Hematopoietic multipotent progenitor cell treated with erythropoietin and hydrocortisone succinate and interleukin-3 and kit ligand, for 15 days (in vitro differentiated cells): ENCODE results near the gene HIVEP1.
A peak's percentile ranks its signal among the peaks of the same experiment; 100 is the strongest.
"Not testable (repeated sequence)": the region's sequence is repeated elsewhere in the genome, so short reads cannot be mapped to it uniquely, and the experiment has no call there.

Experiments
- DNase-seq: peaks from one replicate; pipeline ENCODE4 v3.0.0-alpha.2; 2015; ENCODE audit warnings: low spot score

HIVEP1 gene

DNA sequence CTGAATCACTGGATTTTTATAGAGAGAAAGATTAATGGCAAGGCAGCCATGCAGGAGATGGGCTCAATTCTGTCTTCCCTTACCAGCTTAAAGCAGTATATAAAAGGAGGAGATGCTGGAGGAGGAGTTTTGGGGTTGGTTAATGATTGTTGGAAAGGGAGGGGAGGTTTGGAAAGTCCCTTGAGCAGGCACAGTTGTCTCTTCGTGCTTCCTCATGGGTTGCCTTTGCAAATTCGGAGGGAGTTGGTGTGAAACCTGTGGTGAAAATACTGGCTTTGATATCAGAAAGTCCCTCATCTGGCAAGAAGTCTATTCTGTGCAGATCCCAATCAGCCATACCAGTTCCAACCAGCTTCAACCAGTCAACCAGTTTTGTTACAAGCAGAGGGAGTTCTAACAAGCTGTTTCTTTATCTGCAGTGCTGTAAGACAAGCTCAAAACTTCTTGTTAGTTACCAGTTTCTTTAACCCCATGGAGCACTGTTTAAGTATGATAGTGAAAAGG lies 107.0 kb downstream of the HIVEP1 start:
- no peak for DNase-seq

DNA sequence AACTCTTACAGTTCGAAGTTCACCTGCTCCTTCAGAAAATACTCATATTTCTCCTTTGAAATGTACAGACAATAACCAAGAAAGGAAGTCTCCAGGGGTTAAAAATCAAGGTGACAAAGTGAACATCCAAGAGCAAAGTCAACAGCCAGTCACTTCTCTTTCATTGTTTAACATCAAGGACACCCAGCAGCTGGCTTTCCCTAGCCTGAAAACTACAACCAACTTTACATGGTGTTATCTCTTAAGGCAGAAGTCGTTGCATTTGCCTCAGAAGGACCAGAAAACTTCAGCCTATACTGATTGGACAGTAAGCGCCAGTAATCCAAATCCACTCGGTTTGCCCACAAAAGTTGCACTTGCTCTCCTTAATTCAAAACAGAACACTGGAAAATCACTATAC lies 113.3 kb downstream of the HIVEP1 start:
- DNase-seq, result no peak

- DNase-seq, result no peak
These were observed 113.9 kb downstream of the HIVEP1 start for GRCh38 chr6:12126051-12126450.

DNA sequence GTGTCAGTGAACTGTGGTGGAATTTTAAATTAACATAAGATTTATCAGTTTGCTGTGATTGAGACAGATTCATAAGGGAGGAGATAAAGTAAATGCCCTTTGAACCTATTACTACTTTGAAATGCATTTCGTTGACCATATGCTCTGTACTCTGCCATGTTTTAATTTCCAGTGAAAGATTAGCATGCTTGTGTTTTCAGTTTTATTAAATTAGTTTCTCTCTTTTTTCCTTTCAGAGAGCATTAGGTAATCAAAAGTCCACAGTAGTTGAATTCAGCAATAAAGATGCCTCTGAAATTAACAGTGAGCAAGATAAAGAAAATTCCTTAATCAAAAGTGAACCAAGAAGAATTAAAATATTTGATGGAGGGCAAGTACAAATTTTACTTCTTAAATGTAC lies 117.4 kb downstream of the HIVEP1 start:
- no peak for DNase-seq

DNA sequence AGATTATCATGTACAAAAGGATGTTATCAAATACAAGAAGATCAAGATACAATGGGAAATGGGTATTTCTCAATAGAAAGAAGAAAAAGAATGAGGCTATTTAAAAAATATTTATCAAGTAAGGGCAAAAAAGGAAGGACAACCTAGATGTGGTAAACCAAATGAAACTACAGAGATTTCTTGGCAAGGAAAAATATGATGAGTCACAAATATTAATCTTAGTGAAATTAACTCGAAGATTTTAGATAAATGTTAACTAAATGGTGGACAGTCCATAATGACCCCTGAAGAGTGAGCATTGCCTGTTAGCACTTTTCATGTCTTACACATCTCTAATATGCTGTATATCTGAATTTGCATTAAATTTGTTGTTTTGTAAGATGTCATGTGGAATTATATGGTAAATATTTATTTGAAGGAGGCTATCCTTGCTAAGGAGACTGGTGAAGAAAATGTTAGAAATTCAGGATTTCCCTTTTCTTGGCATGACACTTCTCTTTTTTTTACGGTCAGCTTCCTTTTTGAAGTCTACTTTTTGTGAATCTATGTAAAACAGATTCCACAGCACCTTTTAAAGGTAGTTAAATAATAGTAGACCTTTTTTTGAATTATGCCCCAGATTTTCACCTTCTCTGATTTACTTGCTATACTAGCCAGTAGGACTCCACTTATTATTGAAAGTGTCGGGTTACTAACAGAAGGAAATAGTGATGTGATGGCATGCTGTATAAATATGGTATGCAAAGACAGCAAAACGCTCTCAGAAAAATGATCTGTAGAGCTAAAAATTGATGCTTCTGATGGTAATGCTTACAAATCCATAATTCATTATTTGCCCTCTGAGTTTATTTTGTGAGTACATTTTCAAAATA lies 120.5 kb downstream of the HIVEP1 start:
- DNase-seq, result no peak

- no peak for DNase-seq
These were observed 122.5 kb downstream of the HIVEP1 start for GRCh38 chr6:12134581-12134980.

DNA sequence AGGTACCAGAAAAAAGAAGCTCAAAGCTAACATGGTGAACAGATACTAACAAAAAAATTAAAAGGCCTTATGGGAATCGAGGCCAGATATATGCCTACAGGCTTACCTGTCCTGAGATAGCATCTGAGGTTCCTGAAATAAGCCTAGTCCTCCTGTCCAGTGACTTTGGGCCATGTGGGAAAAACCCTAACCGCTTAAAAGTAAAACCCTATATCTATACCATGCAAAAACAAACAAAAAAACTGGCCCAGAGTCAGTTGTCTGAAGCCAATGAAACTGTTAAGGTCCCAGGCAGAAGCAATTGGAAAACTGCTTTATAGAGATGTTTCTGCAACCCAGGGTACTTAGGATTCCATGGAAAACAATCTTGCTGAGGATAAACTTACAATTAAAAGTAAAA lies 122.9 kb downstream of the HIVEP1 start:
- no peak for DNase-seq

GRCh38 chr6:12136905-12137304 lies 124.8 kb downstream of the HIVEP1 start:
- no peak for DNase-seq

- peak; percentile 48 for DNase-seq
These were observed 125.4 kb downstream of the HIVEP1 start for GRCh38 chr6:12137480-12137879.

- no peak for DNase-seq
These were observed 126.3 kb downstream of the HIVEP1 start for GRCh38 chr6:12138381-12138780.

- DNase-seq, result no peak
These were observed 126.8 kb downstream of the HIVEP1 start for GRCh38 chr6:12138936-12139335.

DNA sequence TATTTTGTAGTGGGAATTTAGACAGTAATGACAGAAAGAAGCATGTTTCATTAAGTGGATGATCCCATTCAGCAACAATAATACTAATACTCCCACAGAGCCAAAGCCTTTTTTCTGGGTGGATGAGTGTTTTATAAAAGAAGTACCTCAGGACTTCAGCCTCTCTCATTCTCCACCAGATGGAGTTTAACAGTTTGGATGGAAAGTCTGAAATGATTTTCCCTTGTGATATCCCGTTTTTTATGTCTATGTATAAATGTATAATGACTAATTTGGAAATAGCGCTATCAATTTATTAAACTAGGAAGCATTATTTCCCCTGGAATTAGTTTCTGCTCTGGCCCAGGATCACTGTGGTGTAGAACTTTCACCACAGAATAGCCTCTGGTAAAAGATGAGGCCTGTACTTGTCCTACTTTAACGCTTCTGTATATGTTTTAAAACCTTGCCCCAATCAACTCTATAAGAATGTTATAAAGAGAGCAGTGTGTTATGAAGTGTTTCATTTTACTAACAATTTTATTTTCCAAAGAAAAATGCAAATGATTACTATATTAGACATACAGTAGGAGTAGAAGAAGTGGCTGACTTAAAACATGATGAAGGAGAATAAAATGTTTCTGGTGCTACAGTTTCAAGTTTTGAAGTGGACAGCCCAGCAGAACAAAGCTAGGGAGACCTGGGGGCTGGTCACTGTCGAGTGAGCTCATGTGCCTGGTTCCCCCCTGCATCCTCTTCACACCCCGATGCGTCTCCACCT lies 135.6 kb downstream of the HIVEP1 start:
- no peak for DNase-seq

DNA sequence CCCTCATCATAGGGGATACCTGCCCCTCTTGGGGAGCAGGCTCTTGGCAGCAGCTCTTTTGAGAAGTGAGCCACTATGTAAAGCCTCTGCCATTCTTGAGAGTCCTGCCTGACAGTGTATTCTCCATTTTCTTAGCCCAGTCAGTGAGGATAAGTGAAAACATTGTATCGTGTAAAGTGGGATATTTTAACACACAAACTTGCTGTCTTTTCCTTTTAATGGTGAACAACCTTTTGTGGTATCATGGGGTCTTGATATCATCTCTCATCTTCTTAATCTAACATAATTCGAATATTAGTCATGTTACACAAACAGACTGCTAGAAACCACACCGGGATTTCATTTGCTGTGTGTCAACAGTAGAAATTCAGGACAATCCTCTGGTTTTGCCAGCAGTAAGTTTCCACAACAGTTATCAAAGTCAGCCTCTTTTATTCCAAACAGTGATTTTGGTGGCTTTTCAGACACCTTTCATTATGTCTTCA lies 136.2 kb downstream of the HIVEP1 start:
- no peak for DNase-seq

GRCh38 chr6:12148841-12149240 lies 136.7 kb downstream of the HIVEP1 start:
- no peak for DNase-seq

- DNase-seq, result no peak
These were observed 137.9 kb downstream of the HIVEP1 start for GRCh38 chr6:12149944-12150510.

GRCh38 chr6:12150812-12151432 lies 138.8 kb downstream of the HIVEP1 start:
- no peak for DNase-seq

DNA sequence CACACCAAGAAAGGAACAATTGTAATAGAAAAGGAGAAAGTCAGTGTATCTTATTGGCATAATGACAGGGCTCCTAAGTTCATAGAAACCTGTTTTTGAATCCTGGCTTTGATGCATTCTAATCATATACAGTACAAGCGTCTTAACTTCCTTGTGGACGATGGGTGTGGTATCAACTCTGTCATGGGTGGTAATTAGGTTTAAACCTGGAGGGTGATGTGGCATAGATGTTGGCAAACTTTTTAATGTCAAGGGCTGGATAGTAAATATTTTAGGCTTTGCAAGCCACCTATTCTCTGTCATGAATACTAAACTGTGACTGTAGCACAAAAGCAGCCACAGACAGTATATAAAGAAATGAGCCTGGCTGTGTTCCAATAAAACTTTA lies 139.3 kb downstream of the HIVEP1 start:
- no peak for DNase-seq

DNA sequence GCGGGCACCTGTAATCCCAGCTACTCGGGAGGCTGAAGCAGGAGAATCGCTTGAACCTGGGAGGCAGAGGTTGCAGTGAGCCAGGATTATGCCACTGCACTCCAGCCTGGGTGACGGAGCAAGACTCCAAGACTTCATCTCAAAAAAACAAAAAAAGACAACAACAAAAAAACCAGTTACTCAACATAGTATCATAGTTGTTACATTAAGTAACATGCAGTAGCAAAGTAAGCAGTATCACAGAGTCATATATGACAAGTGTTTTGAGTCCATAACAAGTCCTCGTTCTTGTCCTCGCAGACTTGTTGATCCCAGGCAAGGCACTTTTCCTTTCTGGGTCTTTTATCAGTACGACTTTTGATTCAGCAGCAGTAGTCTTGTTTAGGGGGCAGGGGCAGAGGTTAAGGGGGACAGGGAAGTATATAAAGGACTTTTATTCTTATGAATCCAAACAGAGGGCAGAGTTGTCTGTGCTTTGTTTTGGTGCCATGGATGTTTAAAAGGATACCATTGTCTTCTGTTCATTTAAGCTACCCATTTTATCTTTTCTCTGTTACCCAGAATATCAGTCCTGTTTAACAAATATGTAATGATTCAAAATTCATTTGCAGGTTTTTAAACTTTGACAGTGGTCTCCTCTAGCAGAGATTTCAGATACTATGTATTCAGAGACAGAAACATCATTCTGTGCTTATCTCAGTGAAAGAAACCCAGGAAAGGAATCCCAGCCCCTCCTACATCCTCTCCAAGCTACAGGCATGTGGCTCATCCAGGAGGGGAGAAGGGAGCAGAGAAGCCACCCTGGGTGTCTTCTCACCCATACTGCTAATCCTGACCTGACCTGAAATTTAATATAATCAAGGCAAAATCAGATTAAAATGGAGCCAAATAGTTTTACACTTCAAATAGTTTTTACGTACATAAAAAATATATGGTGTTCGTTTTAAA lies 140.2 kb downstream of the HIVEP1 start:
- DNase-seq, result no peak

- DNase-seq, result not testable (repeated sequence)
These were observed 143.7 kb downstream of the HIVEP1 start for GRCh38 chr6:12155769-12156168.

DNA sequence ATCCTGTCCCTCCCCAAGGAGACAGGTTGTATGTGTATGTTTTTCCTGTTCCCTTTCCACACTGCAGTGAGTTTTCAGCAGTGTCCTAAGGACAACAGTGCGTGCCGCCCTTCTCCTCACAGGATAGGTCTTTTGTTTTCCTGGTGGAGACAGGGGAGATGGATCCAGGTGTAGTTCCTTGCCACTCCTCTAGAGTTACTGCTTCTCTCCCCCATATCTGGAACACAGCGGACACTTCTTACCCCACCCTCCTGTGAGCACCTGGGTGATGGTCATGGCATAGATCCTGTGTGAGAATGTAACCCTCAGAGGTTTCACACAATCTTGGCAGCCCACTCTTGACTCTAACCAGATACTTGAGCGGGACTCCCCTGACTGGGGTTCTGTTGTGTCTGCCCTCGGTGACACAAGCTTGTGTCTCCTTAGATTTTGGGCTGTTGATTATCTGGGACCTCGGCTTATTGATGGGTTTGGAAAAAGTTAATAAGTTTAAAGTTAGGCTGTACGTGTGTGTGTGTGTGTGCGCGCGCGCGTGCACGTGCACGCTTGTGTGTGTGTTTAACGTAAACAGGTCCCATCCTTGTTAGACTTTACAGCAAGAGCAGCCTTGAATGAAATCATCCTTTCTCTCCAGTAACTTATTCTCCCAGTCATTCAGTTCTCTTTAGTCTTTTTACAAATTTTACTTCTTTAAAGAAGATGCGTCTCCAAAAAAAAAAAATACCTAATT lies 146.7 kb downstream of the HIVEP1 start:
- no peak for DNase-seq
